Measurements from ENCODE around the gene VWCE. TPM values are rescaled to one million over a fixed set of nuclear protein-coding genes. Genes with fewer than 3 reads are reported as not detected.

VWCE gene, protein sequence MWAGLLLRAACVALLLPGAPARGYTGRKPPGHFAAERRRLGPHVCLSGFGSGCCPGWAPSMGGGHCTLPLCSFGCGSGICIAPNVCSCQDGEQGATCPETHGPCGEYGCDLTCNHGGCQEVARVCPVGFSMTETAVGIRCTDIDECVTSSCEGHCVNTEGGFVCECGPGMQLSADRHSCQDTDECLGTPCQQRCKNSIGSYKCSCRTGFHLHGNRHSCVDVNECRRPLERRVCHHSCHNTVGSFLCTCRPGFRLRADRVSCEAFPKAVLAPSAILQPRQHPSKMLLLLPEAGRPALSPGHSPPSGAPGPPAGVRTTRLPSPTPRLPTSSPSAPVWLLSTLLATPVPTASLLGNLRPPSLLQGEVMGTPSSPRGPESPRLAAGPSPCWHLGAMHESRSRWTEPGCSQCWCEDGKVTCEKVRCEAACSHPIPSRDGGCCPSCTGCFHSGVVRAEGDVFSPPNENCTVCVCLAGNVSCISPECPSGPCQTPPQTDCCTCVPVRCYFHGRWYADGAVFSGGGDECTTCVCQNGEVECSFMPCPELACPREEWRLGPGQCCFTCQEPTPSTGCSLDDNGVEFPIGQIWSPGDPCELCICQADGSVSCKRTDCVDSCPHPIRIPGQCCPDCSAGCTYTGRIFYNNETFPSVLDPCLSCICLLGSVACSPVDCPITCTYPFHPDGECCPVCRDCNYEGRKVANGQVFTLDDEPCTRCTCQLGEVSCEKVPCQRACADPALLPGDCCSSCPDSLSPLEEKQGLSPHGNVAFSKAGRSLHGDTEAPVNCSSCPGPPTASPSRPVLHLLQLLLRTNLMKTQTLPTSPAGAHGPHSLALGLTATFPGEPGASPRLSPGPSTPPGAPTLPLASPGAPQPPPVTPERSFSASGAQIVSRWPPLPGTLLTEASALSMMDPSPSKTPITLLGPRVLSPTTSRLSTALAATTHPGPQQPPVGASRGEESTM
- polyA plus RNA-seq (0.14 to 0.82 TPM (median 0.30 TPM) in 3 replicates), polyA minus RNA-seq (0.43 to 2.6 TPM (median 1.6 TPM) in 3 replicates)
- polyA plus RNA-seq (2011; ENCODE audit: low read depth): 0.64 TPM
- polyA plus RNA-seq (2011; cell fraction: cytosol; rRNA removed): 0.05 and 0.09 TPM in 2 replicates
- polyA plus RNA-seq (2011; cell fraction: nucleus; rRNA removed): 2.5 and 4.0 TPM in 2 replicates
- 0.28 and 1.2 TPM in 2 replicates for polyA plus RNA-seq (2012; ENCODE audit: low replicate concordance)
- polyA minus RNA-seq (2011; cell fraction: cytosol; rRNA and poly(A)+ RNA removed): not detected
- polyA minus RNA-seq (2011; cell fraction: nucleus; rRNA and poly(A)+ RNA removed): 1.4 and 1.7 TPM in 2 replicates

GRCh38 chr11:61294717-61295595 is at the start of gene VWCE:
Gene VWCE (minus strand): TSS chr11:61295316. CDS start chr11:61295037, 279 bp downstream.
- Histone ChIP-seq H3K27ac (ENCODE audit: control insufficient read depth, insufficient read depth, low read length) (no peak within 1 kb of the TSS), H3K9ac (ENCODE audit: control insufficient read depth, extremely low read depth, insufficient read depth, low read length) (peak within 1 kb of the TSS; percentile 75), H3K4me2 (ENCODE audit: control insufficient read depth, extremely low read depth, insufficient read depth, low read depth, low read length) (peak within 1 kb of the TSS; percentile 92), H3K79me2 (ENCODE audit: control insufficient read depth, insufficient read depth, low read length) (no peaks in the 10 kb centered on the region), H3K4me3 (ENCODE audit: control insufficient read depth in 2 of 3, extremely low read depth in 1 of 3, insufficient read depth in 2 of 3, low read depth in 1 of 3, low read length in 3 of 3) (peak within 1 kb of the TSS; percentile 32 to 67 (median 50)), H3K9me1 (ENCODE audit: control insufficient read depth, extremely low read depth, insufficient read depth, low read length) (peaks cover 3% of the 10 kb centered on the region), H3K9me3 (ENCODE audit: control insufficient read depth, low read depth, low read length) (no peaks in the 10 kb centered on the region), H3K27me3 (ENCODE audit: control insufficient read depth, extremely low read depth, insufficient read depth, low read length) (peaks cover 14% of the 10 kb centered on the region), H2AFZ (ENCODE audit: control insufficient read depth, low read length) (peak within 1 kb of the TSS; percentile 81), H3K36me3 (ENCODE audit: control insufficient read depth in 2 of 2, extremely low read depth in 1 of 2, insufficient read depth in 2 of 2, low read length in 2 of 2) (peaks cover 8% of the 10 kb centered on the region in 2 experiments), H4K20me1 (ENCODE audit: control insufficient read depth, extremely low read depth, insufficient read depth, low read length) (peaks cover 10% of the 10 kb centered on the region), H3K4me1 (ENCODE audit: control insufficient read depth, extremely low read depth, insufficient read depth, low read length) (peaks cover 36% of the 10 kb centered on the region)
- dilution Hi-C loops (cut with MboI; ENCODE audit: extremely low pct_ligation_motif_present, low sequenced_read_pairs): no loop called here
- no peak for TF ChIP-seq EZH2 (IDR thresholded peaks at IDR 0.05; ENCODE audit: low read length)
- TF ChIP-seq, protein P1, sequence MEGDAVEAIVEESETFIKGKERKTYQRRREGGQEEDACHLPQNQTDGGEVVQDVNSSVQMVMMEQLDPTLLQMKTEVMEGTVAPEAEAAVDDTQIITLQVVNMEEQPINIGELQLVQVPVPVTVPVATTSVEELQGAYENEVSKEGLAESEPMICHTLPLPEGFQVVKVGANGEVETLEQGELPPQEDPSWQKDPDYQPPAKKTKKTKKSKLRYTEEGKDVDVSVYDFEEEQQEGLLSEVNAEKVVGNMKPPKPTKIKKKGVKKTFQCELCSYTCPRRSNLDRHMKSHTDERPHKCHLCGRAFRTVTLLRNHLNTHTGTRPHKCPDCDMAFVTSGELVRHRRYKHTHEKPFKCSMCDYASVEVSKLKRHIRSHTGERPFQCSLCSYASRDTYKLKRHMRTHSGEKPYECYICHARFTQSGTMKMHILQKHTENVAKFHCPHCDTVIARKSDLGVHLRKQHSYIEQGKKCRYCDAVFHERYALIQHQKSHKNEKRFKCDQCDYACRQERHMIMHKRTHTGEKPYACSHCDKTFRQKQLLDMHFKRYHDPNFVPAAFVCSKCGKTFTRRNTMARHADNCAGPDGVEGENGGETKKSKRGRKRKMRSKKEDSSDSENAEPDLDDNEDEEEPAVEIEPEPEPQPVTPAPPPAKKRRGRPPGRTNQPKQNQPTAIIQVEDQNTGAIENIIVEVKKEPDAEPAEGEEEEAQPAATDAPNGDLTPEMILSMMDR (optimal IDR thresholded peaks at IDR 0.05 in 1 of 3, IDR thresholded peaks at IDR 0.05 in 1 of 3, conservative IDR thresholded peaks at IDR 0.05 in 1 of 3; ENCODE audit: extremely low read depth in 1 of 3, insufficient read depth in 2 of 3, low read length in 3 of 3): peak; percentile 21 to 60 (median 43)
- DNase-seq (ENCODE audit: low read depth, low spot score) (no peak), FAIRE-seq (no peak)

Data from keratinocyte (primary cell).